ENCODE data around the gene TMBIM6. TPM values are rescaled to one million over a fixed set of nuclear protein-coding genes. Genes with fewer than 3 reads are reported as not detected.
A peak's percentile ranks its signal among the peaks of the same experiment; 100 is the strongest.
"Not testable (repeated sequence)": the region's sequence is repeated elsewhere in the genome, so short reads cannot be mapped to it uniquely, and the experiment has no call there.

TMBIM6 gene
- total and polyA plus RNA-seq, 4 donors = 114 to 325 (median 226) TPM

- H3K27ac ChIP-seq (ENCODE audit: low read depth in 1 of 2, low read length in 2 of 2); DNase-seq; H3K4me3 ChIP-seq (ENCODE audit: low read length in 2 of 2); H3K27me3 ChIP-seq (ENCODE audit: control insufficient read depth in 1 of 2, insufficient read depth in 2 of 2, low read length in 1 of 2); intact Hi-C loops (cut with DNase I); H3K4me1 ChIP-seq (ENCODE audit: control insufficient read depth in 1 of 2, insufficient read depth in 2 of 2, low read length in 2 of 2); ATAC-seq (ENCODE audit: low FRiP score); H3K36me3 ChIP-seq (ENCODE audit: control insufficient read depth in 1 of 2, insufficient read depth in 2 of 2, low read length in 1 of 2); H3K9me3 ChIP-seq (ENCODE audit: control insufficient read depth, low read length): not testable (repeated sequence)
- WGBS, 2 donors = 84 to 85% methylated on average over 5 of the region's 5 CpGs
Measured at GRCh38 chr12:49738721-49739120, 2.6 kb upstream of the TMBIM6 start.

- 96 to 98% methylated on average over 12 of the region's 12 CpGs for WGBS, 2 donors
- H3K27ac ChIP-seq (ENCODE audit: low read depth in 1 of 2, low read length in 2 of 2); H3K27me3 ChIP-seq (ENCODE audit: control insufficient read depth in 1 of 2, insufficient read depth in 2 of 2, low read length in 1 of 2); DNase-seq; ATAC-seq (ENCODE audit: low FRiP score); H3K9me3 ChIP-seq (ENCODE audit: control insufficient read depth, low read length); H3K4me1 ChIP-seq (ENCODE audit: control insufficient read depth in 1 of 2, insufficient read depth in 2 of 2, low read length in 2 of 2); H3K36me3 ChIP-seq (ENCODE audit: control insufficient read depth in 1 of 2, insufficient read depth in 2 of 2, low read length in 1 of 2); H3K4me3 ChIP-seq (ENCODE audit: low read length in 2 of 2); intact Hi-C loops (cut with DNase I): not testable (repeated sequence)
Measured at GRCh38 chr12:49740277-49740676, 1.1 kb upstream of the TMBIM6 start.

- ATAC-seq (ENCODE audit: low FRiP score) (peak; percentile 89), DNase-seq (peak; percentile 93 to 96)
- H3K36me3 ChIP-seq (ENCODE audit: control insufficient read depth in 1 of 2, insufficient read depth in 2 of 2, low read length in 1 of 2) = no peaks in the 10 kb centered on the region
- no peaks in the 10 kb centered on the region for H3K27me3 ChIP-seq (ENCODE audit: control insufficient read depth in 1 of 2, insufficient read depth in 2 of 2, low read length in 1 of 2)
- H3K4me3 ChIP-seq (ENCODE audit: low read length in 2 of 2) = peak overlapping the region; percentile 55 to 61
- H3K27ac ChIP-seq (ENCODE audit: low read depth in 1 of 2, low read length in 2 of 2) = peak overlapping the region; percentile 76 to 88
- H3K9me3 ChIP-seq (ENCODE audit: control insufficient read depth, low read length) = no peaks in the 10 kb centered on the region
- H3K4me1 ChIP-seq (ENCODE audit: control insufficient read depth in 1 of 2, insufficient read depth in 2 of 2, low read length in 2 of 2) = peaks cover 3 to 4% of the 10 kb centered on the region in 2 donors
- intact Hi-C loops (cut with DNase I) = no loop called here
- 0 to 1% methylated on average over 35 of the region's 35 CpGs for WGBS, 2 donors
Measured at GRCh38 chr12:49741882-49742620, 694 bp downstream of the TMBIM6 start.

- Histone ChIP-seq H3K4me1 (ENCODE audit: control insufficient read depth in 1 of 2, insufficient read depth in 2 of 2, low read length in 2 of 2) (peaks cover 3 to 8% of the 10 kb centered on the region in 2 donors), H3K4me3 (ENCODE audit: low read length in 2 of 2) (no peak overlapping the region), H3K27ac (ENCODE audit: low read depth in 1 of 2, low read length in 2 of 2) (no peak overlapping the region), H3K9me3 (ENCODE audit: control insufficient read depth, low read length) (no peaks in the 10 kb centered on the region), H3K36me3 (ENCODE audit: control insufficient read depth in 1 of 2, insufficient read depth in 2 of 2, low read length in 1 of 2) (no peaks in the 10 kb centered on the region), H3K27me3 (ENCODE audit: control insufficient read depth in 1 of 2, insufficient read depth in 2 of 2, low read length in 1 of 2) (no peaks in the 10 kb centered on the region)
- no peak for ATAC-seq (ENCODE audit: low FRiP score)
- WGBS, 2 donors = 54 to 55% methylated on average over 3 of the region's 3 CpGs
- intact Hi-C loops (cut with DNase I) = no loop called here
- DNase-seq = no peak
Measured at GRCh38 chr12:49744363-49744885, 3.1 kb downstream of the TMBIM6 start.

- Histone ChIP-seq H3K9me3 (ENCODE audit: control insufficient read depth, low read length) (no peaks in the 10 kb centered on the region), H3K27ac (ENCODE audit: low read depth in 1 of 2, low read length in 2 of 2) (no peak overlapping the region), H3K4me1 (ENCODE audit: control insufficient read depth in 1 of 2, insufficient read depth in 2 of 2, low read length in 2 of 2) (peaks cover 5 to 7% of the 10 kb centered on the region in 2 donors), H3K4me3 (ENCODE audit: low read length in 2 of 2) (no peak overlapping the region), H3K27me3 (ENCODE audit: control insufficient read depth in 1 of 2, insufficient read depth in 2 of 2, low read length in 1 of 2) (no peaks in the 10 kb centered on the region), H3K36me3 (ENCODE audit: control insufficient read depth in 1 of 2, insufficient read depth in 2 of 2, low read length in 1 of 2) (peaks cover 0 to 6% of the 10 kb centered on the region in 2 donors)
- WGBS, 2 donors = 43 to 47% methylated on average over 1 of the region's 1 CpG
- DNase-seq = no peak
- no peak for ATAC-seq (ENCODE audit: low FRiP score)
- intact Hi-C loops (cut with DNase I) = no loop called here
Measured at GRCh38 chr12:49748306-49748705, 6.9 kb downstream of the TMBIM6 start.

- no peak for DNase-seq
- no peak overlapping the region for H3K27ac ChIP-seq (ENCODE audit: low read depth in 1 of 2, low read length in 2 of 2)
- H3K36me3 ChIP-seq (ENCODE audit: control insufficient read depth in 1 of 2, insufficient read depth in 2 of 2, low read length in 1 of 2) = peaks cover 0 to 10% of the 10 kb centered on the region in 2 donors
- no peak for ATAC-seq (ENCODE audit: low FRiP score)
- no peaks in the 10 kb centered on the region for H3K27me3 ChIP-seq (ENCODE audit: control insufficient read depth in 1 of 2, insufficient read depth in 2 of 2, low read length in 1 of 2)
- H3K4me1 ChIP-seq (ENCODE audit: control insufficient read depth in 1 of 2, insufficient read depth in 2 of 2, low read length in 2 of 2) = peaks cover 5 to 6% of the 10 kb centered on the region in 2 donors
- WGBS, 2 donors = 30 to 33% methylated on average over 3 of the region's 3 CpGs
- no peak overlapping the region for H3K4me3 ChIP-seq (ENCODE audit: low read length in 2 of 2)
- no peaks in the 10 kb centered on the region for H3K9me3 ChIP-seq (ENCODE audit: control insufficient read depth, low read length)
- intact Hi-C loops (cut with DNase I) = no loop called here
Measured at GRCh38 chr12:49748800-49749199, 7.4 kb downstream of the TMBIM6 start.

- Histone ChIP-seq H3K4me3 (ENCODE audit: low read length in 2 of 2) (no peak overlapping the region), H3K27ac (ENCODE audit: low read depth in 1 of 2, low read length in 2 of 2) (no peak overlapping the region), H3K9me3 (ENCODE audit: control insufficient read depth, low read length) (no peaks in the 10 kb centered on the region), H3K27me3 (ENCODE audit: control insufficient read depth in 1 of 2, insufficient read depth in 2 of 2, low read length in 1 of 2) (no peaks in the 10 kb centered on the region), H3K36me3 (ENCODE audit: control insufficient read depth in 1 of 2, insufficient read depth in 2 of 2, low read length in 1 of 2) (peaks cover 2 to 12% of the 10 kb centered on the region in 2 donors), H3K4me1 (ENCODE audit: control insufficient read depth in 1 of 2, insufficient read depth in 2 of 2, low read length in 2 of 2) (peaks cover 3 to 6% of the 10 kb centered on the region in 2 donors)
- intact Hi-C loops (cut with DNase I) = no loop called here
- 63 to 64% methylated on average over 8 of the region's 8 CpGs for WGBS, 2 donors
- DNase-seq = no peak
- ATAC-seq (ENCODE audit: low FRiP score) = no peak
Measured at GRCh38 chr12:49750027-49750995, 9.0 kb downstream of the TMBIM6 start.

GRCh38 chr12:49750996-49751393 is 9.6 kb downstream of the TMBIM6 start:
- no peak for DNase-seq
- Histone ChIP-seq H3K9me3 (ENCODE audit: control insufficient read depth, low read length) (no peaks in the 10 kb centered on the region), H3K4me1 (ENCODE audit: control insufficient read depth in 1 of 2, insufficient read depth in 2 of 2, low read length in 2 of 2) (peaks cover 3 to 6% of the 10 kb centered on the region in 2 donors), H3K36me3 (ENCODE audit: control insufficient read depth in 1 of 2, insufficient read depth in 2 of 2, low read length in 1 of 2) (peaks cover 2 to 12% of the 10 kb centered on the region in 2 donors), H3K4me3 (ENCODE audit: low read length in 2 of 2) (no peak overlapping the region), H3K27ac (ENCODE audit: low read depth in 1 of 2, low read length in 2 of 2) (no peak overlapping the region), H3K27me3 (ENCODE audit: control insufficient read depth in 1 of 2, insufficient read depth in 2 of 2, low read length in 1 of 2) (no peaks in the 10 kb centered on the region)
- 12 to 14% methylated on average over 1 of the region's 1 CpG for WGBS, 2 donors
- intact Hi-C loops (cut with DNase I) = no loop called here
- no peak for ATAC-seq (ENCODE audit: low FRiP score)
